HT-29 (cell line): ENCODE results near the gene TALDO1. TPM values are rescaled to one million over a fixed set of nuclear protein-coding genes. Genes with fewer than 3 reads are reported as not detected.
"Not testable (repeated sequence)": the region's sequence is repeated elsewhere in the genome, so short reads cannot be mapped to it uniquely, and the experiment has no call there.

ENCODE experiments used
- DNase-seq: peaks from one replicate; pipeline ENCODE4 v3.0.0-alpha.2; 2015; ENCODE audit warnings: low spot score
- total RNA-seq: library from RNA; depleted of rRNA; stranded (reverse); fragments of >200 nt; shearing (Covaris generic); gene quantifications from 2 replicates; pipeline ENCODE4 v1.2.3, GENCODE V29; 2014

TALDO1 gene
- total RNA-seq, 1 experiment from 2014 or later, result 669 TPM

GRCh38 chr11:734541-734940, 12.7 kb upstream of the TALDO1 start:
- DNase-seq, result not testable (repeated sequence)

GRCh38 chr11:737366-737765, 9.9 kb upstream of the TALDO1 start:
- DNase-seq, result no peak

- DNase-seq, result not testable (repeated sequence)
Measured at GRCh38 chr11:737899-738298, 9.4 kb upstream of the TALDO1 start.

GRCh38 chr11:742156-742546, 5.1 kb upstream of the TALDO1 start:
- no peak for DNase-seq

- no peak for DNase-seq
Measured at GRCh38 chr11:742571-743201, 4.6 kb upstream of the TALDO1 start.

GRCh38 chr11:745428-745827, 1.8 kb upstream of the TALDO1 start:
- no peak for DNase-seq

- peak; percentile 75 for DNase-seq
Measured at GRCh38 chr11:746289-747157, 741 bp upstream of the TALDO1 start.

GRCh38 chr11:748007-748359, 719 bp downstream of the TALDO1 start:
- no peak for DNase-seq

- no peak for DNase-seq
Measured at GRCh38 chr11:749731-750130, 2.5 kb downstream of the TALDO1 start.

- no peak for DNase-seq
Measured at GRCh38 chr11:760236-760635, 13.0 kb downstream of the TALDO1 start.

- DNase-seq, result no peak
Measured at GRCh38 chr11:761526-762108, 14.4 kb downstream of the TALDO1 start.

- DNase-seq, result peak; percentile 97
Measured at GRCh38 chr11:762421-763072, 15.3 kb downstream of the TALDO1 start.

GRCh38 chr11:763073-763463, 15.8 kb downstream of the TALDO1 start:
- DNase-seq, result no peak

- DNase-seq, result no peak
Measured at GRCh38 chr11:763549-764321, 16.5 kb downstream of the TALDO1 start.

GRCh38 chr11:764322-765024, 17.2 kb downstream of the TALDO1 start:
- no peak for DNase-seq

- peak; percentile 72 for DNase-seq
Measured at GRCh38 chr11:765025-765801, 17.9 kb downstream of the TALDO1 start.

GRCh38 chr11:765802-766091, 18.5 kb downstream of the TALDO1 start:
- DNase-seq, result no peak

- DNase-seq, result no peak
Measured at GRCh38 chr11:766106-766935, 19.1 kb downstream of the TALDO1 start.

- no peak for DNase-seq
Measured at GRCh38 chr11:766936-767210, 19.6 kb downstream of the TALDO1 start.

- DNase-seq, result no peak
Measured at GRCh38 chr11:767238-767637, 20.0 kb downstream of the TALDO1 start.
